Erythroblast (primary cell): ENCODE measurements around the gene EVX2.

ENCODE experiments used
- GATA1 ChIP-seq: IDR thresholded peaks from 2 replicates; pipeline ENCODE4 v1.6.1; 2011; ENCODE audit warnings: low read depth, mild to moderate bottlenecking, control low read depth, low read length, moderate library complexity
- POLR2A ChIP-seq: IDR thresholded peaks from 2 replicates; pipeline ENCODE4 v1.6.1; 2011; ENCODE audit warnings: mild to moderate bottlenecking, low read length

DNA sequence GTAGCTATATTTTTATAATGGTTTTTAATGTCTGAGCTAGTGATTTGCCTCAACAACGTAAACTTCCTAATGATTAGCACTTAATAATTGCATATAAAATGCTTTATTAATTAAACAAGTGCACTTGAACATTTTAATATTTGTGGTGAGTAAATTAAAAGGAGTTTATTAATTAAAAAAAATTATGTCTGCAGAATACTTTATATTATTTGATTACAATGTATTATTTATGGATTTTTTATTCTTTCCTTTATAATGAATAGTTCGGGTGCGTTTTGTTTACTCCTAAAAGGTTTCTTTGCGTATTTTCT is 48.0 kb upstream of the EVX2 start:
- TF ChIP-seq POLR2A (no peak), GATA1 (no peak)
